Body of pancreas (tissue), 4 donors: ENCODE measurements around the gene TMEM121. TPM values are rescaled to one million over a fixed set of nuclear protein-coding genes. Genes with fewer than 3 reads are reported as not detected.

Experiments used
- ATAC-seq: fragments of 150-250 bp; one replicate; pipeline ENCODE4 v1.9.1; 2016
- DNase-seq, 4 donors: peaks; one replicate each; pipeline ENCODE4 v3.0.0-alpha.2; 2019
- H3K27ac ChIP-seq, 4 donors: fragments of 200-600 bp; sonication (generic); 1 replicate in 3 of 4; 2 replicates in 1 of 4; pipeline versions ENCODE4 v1.5.1 to v1.6.1; 2016 to 2019; ENCODE audit warnings: mild to moderate bottlenecking in 1 of 4, mixed read lengths in 1 of 4, moderate library complexity in 1 of 4
- H3K27me3 ChIP-seq, 2 donors: fragments of 200-600 bp; sonication (generic); one replicate each; pipeline ENCODE4 v1.6.0; 2016; ENCODE audit warnings: mild to moderate bottlenecking in 1 of 2
- H3K36me3 ChIP-seq, 2 donors: fragments of 200-600 bp; sonication (generic); replicated peaks in 1 of 2; 2 replicates each; pipeline ENCODE4 v1.5.1; 2016; ENCODE audit warnings: low read depth in 2 of 2; ENCODE audit not compliant: insufficient read depth in 1 of 2
- H3K4me1 ChIP-seq: fragments of 200-600 bp; sonication (generic); one replicate; pipeline ENCODE4 v1.6.0; 2016
- H3K4me3 ChIP-seq, 2 donors: fragments of 200-600 bp; sonication (generic); 1 replicate in 1 of 2; 2 replicates in 1 of 2; pipeline ENCODE4 v1.5.1; 2016 to 2019
- H3K9me3 ChIP-seq, 3 donors: fragments of 200-600 bp; sonication (generic); 1 replicate in 2 of 3; 2 replicates in 1 of 3; pipeline ENCODE4 v1.5.1; 2016
- CTCF ChIP-seq, 7 experiments: fragments of 450-650 bp in 4 of 7; fragments of 200-600 bp in 3 of 7; sonication (generic) in 3 of 7; IDR thresholded peaks; one replicate each; pipeline ENCODE4 v1.5.1; 2016 to 2019; ENCODE audit warnings: antibody characterized with exemption in 7 of 7
- POLR2A ChIP-seq, 3 donors: fragments of 450-650 bp; IDR thresholded peaks; one replicate each; pipeline ENCODE4 v1.6.1; 2016; ENCODE audit warnings: antibody characterized with exemption in 3 of 3, mild to moderate bottlenecking in 2 of 3
- WGBS, 2 donors: methylation state at CpG; one replicate each; pipeline ENCODE4 v1.1.5; 2017; 5-methylcytosine and 5-hydroxymethylcytosine counted together
- intact Hi-C: fragments of 100-400 bp; cut with DNase I; formaldehyde crosslinking; loops from one replicate; pipeline ENCODE4 v1.15.1; 2023
- total RNA-seq, 2 donors: library from RNA; depleted of rRNA; stranded (reverse); fragments of >200 nt; gene quantifications; one replicate each; pipeline ENCODE4 v1.1.0, GENCODE V29; 2016

Gene TMEM121
- total RNA-seq, 2 donors from 2014 or later, result 4.2 to 13.8 TPM

DNA sequence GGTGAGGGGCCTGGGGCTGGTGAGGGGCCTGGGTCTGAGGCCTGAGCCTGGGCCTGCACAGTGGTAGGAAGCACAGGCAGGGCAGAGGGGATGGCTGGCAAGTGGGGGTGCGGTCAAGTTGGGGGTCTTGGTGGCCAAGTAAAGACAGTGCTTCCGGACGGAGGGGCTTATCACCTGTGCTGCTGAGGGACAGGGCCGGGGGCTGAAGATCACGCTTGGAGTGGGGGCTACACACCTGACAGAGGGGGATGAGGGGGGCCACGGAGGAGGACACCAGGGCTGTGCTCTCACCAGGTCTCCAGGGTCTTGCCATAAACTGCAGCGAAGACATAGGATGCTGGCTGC lies 23.1 kb upstream of the TMEM121 start:
- DNase-seq (no peak), ATAC-seq (no peak)
- H3K4me1 ChIP-seq, result no peaks in the 10 kb centered on the region
- no peaks in the 10 kb centered on the region for H3K27me3 ChIP-seq
- H3K9me3 ChIP-seq, result no peaks in the 10 kb centered on the region
- intact Hi-C loops, result no loop called here
- H3K4me3 ChIP-seq, result no peak overlapping the region
- TF ChIP-seq CTCF (IDR thresholded peaks at IDR 0.05) (no peak), POLR2A (IDR thresholded peaks at IDR 0.05) (no peak)
- no peak overlapping the region for H3K27ac ChIP-seq
- H3K36me3 ChIP-seq, result no peaks in the 10 kb centered on the region
- WGBS, 2 donors, result 77 to 79% methylated on average over 5 to 7 of the region's 7 CpGs

GRCh38 chr14:105503935-105504692 lies 22.3 kb upstream of the TMEM121 start:
- DNase-seq, result no peak
- H3K4me1 ChIP-seq, result no peaks in the 10 kb centered on the region
- H3K36me3 ChIP-seq, result no peaks in the 10 kb centered on the region
- WGBS, 2 donors, result 55 to 70% methylated on average over 25 to 26 of the region's 29 CpGs
- no peak for ATAC-seq
- H3K27ac ChIP-seq, result no peak overlapping the region
- TF ChIP-seq POLR2A (IDR thresholded peaks at IDR 0.05) (no peak), CTCF (IDR thresholded peaks at IDR 0.05) (no peak)
- intact Hi-C loops, result no loop called here
- H3K9me3 ChIP-seq, result no peaks in the 10 kb centered on the region
- H3K4me3 ChIP-seq, result no peak overlapping the region
- H3K27me3 ChIP-seq, result no peaks in the 10 kb centered on the region

DNA sequence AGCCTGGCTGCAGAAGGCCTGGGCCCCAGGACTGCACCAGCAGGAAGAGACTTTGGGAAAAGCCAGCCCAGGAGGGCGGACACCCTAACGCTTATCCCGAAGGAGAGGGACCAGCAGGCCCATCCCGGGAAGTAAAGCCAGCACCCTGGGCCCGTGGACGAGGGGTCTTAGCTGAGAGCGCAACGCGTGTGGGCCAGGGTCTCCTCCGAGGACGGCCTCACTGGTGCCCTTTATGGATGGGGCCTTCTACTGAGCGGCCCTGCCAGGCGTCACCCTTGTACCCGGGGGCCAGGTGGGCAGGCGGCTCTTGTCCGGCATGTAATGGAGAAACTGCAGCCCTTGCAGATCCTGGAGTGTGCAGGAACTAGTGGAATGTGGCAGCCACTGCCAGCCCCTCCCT lies 21.3 kb upstream of the TMEM121 start:
- H3K9me3 ChIP-seq, result no peaks in the 10 kb centered on the region
- TF ChIP-seq CTCF (IDR thresholded peaks at IDR 0.05) (no peak), POLR2A (IDR thresholded peaks at IDR 0.05) (no peak)
- H3K4me3 ChIP-seq, result no peak overlapping the region
- intact Hi-C loops, result no loop called here
- DNase-seq, result no peak
- peaks cover 0 to 7% of the 10 kb centered on the region in 2 donors for H3K27me3 ChIP-seq
- H3K36me3 ChIP-seq, result no peaks in the 10 kb centered on the region
- no peak overlapping the region for H3K27ac ChIP-seq
- H3K4me1 ChIP-seq, result no peaks in the 10 kb centered on the region
- 70 to 93% methylated on average over 3 to 16 of the region's 16 CpGs for WGBS, 2 donors
- no peak for ATAC-seq

DNA sequence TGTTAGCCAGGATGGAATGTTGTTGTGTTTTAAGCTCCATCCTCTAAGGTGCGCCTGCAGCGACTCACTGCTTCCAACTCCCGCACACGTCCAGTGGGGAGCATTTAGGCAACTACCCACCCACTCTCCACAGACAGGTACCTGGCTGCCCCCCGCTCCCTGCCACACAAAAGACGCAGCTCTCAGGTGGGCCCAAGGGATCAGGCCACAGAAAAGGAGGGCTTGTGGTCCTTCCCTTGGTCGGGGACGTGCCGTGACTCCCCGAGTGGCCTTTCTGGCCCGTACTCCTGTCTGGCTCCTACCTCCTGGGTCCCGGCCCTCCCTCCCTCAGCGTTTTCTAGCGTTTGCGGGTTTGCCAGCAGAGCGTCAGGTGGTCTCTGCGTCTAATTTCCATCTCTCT lies 19.1 kb upstream of the TMEM121 start:
- no peaks in the 10 kb centered on the region for H3K9me3 ChIP-seq
- H3K4me3 ChIP-seq, result no peak overlapping the region
- H3K36me3 ChIP-seq, result no peaks in the 10 kb centered on the region
- no peak for ATAC-seq
- H3K27me3 ChIP-seq, result peaks cover 0 to 8% of the 10 kb centered on the region in 2 donors
- no peak overlapping the region for H3K27ac ChIP-seq
- 55 to 69% methylated on average over 16 to 17 of the region's 17 CpGs for WGBS, 2 donors
- intact Hi-C loops, result no loop called here
- TF ChIP-seq CTCF (IDR thresholded peaks at IDR 0.05), result no peak
- H3K4me1 ChIP-seq, result no peaks in the 10 kb centered on the region
- no peak for DNase-seq

DNA sequence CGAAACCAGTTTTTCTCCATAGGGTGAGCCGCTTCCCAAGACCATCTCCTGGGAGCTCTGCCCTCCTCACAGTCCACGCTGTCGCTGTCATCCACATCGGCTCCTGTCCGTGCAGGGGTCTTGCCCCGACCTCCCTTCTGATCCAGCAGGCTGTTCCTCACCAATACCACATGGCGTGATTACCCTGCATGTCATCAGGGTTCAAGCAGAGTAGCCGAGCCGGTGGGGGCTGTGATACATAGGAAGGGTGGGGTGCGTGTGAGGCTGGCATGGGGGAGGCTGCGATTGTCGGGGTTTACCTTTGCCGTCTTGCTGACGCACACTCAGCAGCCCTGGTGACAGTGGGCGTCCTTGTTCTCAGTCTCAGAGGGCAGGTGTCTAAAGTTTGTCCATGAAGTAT lies 18.3 kb upstream of the TMEM121 start:
- intact Hi-C loops, result no loop called here
- Histone ChIP-seq H3K36me3 (no peaks in the 10 kb centered on the region), H3K4me1 (no peaks in the 10 kb centered on the region), H3K4me3 (no peak overlapping the region), H3K27ac (no peak overlapping the region), H3K9me3 (no peaks in the 10 kb centered on the region), H3K27me3 (peaks cover 0 to 8% of the 10 kb centered on the region in 2 donors)
- no peak for ATAC-seq
- 59 to 68% methylated on average over 16 of the region's 16 CpGs for WGBS, 2 donors
- DNase-seq, result no peak
- no peak for TF ChIP-seq POLR2A (IDR thresholded peaks at IDR 0.05)
- TF ChIP-seq CTCF (IDR thresholded peaks at IDR 0.05), result no peak
